AG09319 (cell line): ENCODE measurements around the gene FOXP1.

ENCODE experiments used
- DNase-seq: peaks from one replicate; pipeline ENCODE4 v3.0.0-alpha.2; 2010; ENCODE audit warnings: low read depth; ENCODE audit errors: extremely low read depth
- TF ChIP-seq, protein P1 (sequence below): IDR thresholded peaks from 2 replicates; pipeline ENCODE4 v1.5.1; 2011; ENCODE audit warnings: low read depth, mild to moderate bottlenecking, inconsistent platforms, low read length, moderate library complexity

The FOXP1 gene

DNA sequence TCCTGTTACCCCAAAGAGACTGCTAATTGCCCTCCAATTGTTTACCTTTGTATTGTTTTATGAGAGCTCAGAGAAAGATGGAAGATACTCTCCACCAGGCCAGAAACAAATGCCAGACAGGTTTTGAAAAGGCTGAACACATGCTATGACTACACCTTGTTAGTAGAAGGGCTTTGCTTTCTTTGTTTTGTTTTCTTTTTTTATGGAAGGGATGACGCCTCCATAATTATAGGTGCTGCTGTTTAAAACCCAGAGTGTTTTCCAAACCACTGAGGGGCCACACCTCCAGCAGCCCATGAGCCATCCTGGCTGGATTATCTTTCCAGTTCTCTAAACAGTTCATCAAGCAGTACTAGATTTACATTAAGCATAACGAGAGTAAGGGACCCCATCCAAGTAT lies 5.6 kb upstream of the FOXP1 start:
- no peak for DNase-seq
- TF ChIP-seq, protein P1, sequence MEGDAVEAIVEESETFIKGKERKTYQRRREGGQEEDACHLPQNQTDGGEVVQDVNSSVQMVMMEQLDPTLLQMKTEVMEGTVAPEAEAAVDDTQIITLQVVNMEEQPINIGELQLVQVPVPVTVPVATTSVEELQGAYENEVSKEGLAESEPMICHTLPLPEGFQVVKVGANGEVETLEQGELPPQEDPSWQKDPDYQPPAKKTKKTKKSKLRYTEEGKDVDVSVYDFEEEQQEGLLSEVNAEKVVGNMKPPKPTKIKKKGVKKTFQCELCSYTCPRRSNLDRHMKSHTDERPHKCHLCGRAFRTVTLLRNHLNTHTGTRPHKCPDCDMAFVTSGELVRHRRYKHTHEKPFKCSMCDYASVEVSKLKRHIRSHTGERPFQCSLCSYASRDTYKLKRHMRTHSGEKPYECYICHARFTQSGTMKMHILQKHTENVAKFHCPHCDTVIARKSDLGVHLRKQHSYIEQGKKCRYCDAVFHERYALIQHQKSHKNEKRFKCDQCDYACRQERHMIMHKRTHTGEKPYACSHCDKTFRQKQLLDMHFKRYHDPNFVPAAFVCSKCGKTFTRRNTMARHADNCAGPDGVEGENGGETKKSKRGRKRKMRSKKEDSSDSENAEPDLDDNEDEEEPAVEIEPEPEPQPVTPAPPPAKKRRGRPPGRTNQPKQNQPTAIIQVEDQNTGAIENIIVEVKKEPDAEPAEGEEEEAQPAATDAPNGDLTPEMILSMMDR, result no peak

DNA sequence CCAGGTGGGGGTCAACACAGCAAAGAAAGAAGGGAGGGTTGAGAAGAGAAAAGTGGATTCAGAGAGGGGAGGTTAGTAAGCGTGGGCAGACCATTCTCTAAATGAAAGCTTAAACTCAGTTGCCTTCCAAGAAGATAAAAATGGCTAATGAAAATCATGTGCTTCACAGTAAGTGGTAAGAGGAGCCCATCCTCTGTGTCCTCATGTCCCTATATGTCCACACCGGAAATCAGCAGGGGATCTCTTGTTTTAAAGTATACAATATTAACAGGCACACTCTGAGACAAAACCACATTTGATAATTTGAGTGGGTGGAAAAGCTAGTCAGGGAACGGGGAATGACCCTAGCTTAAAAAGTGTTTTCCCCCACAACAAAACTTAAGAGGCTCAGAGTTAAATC lies 4.4 kb upstream of the FOXP1 start:
- TF ChIP-seq, protein P1, result no peak
- no peak for DNase-seq

DNA sequence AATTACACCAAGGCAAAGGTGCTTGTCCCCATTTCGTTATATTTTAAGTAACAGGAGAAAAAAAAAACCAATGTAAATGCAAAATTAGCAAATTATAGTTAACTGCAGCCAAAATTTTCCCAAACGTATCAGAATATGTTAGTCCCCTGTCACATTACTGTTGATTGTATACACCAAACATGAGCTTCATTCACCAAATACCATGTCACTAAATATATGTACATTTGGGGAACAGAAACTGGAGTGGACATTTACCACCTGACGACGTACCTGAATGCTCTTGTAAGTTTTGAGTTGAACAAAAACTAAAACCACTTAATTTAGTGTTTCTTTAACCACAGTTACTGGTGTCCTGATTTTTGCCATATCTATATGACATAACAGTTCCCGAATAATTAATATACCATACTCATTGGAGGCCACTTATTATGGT lies 3.3 kb upstream of the FOXP1 start:
- no peak for DNase-seq
- TF ChIP-seq, protein P1, result no peak

DNA sequence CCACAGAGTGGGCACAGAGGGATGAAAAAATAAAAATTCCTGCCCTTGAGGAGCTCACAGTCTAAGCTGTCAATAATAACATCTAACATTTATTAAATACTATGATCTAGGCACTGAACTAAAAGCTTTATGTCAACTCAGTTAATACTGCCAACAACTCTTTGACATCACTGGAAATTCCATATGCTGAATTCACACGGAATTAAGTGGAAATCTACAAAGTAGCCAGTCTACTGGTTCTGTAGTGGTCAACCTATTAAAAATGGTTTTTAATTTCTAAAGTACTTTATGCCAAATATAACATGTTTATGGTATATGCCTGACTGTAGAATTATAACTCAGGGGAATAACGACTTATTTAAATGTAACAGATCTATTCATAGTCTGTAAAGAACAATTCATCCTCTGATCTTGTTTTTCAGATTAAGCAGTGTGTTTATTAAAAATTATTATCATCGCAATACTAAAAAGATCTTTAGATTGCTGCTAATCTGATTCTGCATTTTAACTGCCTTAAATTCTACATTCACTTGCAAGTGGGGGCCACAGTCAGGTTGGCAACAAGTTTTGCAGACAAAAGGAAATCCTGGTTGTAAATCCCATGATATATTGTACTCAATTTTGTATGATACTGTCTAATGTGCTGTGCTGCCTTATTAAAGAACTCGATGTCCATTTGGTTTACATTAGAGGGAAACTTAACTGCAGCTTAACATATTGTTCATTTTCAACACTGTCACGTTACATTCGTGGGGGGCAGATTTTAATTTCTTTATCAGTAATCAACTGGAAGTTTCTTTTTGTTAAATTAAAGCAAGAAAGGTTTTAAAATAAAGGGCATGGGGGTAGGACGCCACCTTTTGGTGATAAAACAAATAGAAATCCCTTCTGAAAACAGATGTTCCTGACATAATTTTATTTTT lies 2.6 kb upstream of the FOXP1 start:
- no peak for DNase-seq
- TF ChIP-seq, protein P1, result peak; percentile 61

DNA sequence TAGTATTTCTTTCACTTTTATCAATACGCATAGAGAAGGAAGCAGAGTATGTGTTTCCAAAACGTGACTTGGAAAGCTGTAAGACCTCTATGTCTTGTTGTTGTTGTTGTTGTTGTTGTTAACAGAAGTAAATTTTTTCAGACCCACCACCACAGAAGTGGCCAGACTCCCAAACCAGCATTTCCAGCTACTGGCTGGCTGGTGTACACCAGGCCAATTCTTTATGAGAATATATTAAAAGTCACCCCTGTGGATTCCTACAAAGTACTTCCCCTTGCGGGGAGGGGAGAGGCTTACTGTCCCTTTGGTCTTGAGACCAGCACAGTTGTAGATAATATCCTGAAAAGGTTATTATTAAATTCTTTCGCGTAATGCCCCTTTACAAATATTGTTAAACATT lies 1.6 kb upstream of the FOXP1 start:
- no peak for DNase-seq
- TF ChIP-seq, protein P1, result no peak

DNA sequence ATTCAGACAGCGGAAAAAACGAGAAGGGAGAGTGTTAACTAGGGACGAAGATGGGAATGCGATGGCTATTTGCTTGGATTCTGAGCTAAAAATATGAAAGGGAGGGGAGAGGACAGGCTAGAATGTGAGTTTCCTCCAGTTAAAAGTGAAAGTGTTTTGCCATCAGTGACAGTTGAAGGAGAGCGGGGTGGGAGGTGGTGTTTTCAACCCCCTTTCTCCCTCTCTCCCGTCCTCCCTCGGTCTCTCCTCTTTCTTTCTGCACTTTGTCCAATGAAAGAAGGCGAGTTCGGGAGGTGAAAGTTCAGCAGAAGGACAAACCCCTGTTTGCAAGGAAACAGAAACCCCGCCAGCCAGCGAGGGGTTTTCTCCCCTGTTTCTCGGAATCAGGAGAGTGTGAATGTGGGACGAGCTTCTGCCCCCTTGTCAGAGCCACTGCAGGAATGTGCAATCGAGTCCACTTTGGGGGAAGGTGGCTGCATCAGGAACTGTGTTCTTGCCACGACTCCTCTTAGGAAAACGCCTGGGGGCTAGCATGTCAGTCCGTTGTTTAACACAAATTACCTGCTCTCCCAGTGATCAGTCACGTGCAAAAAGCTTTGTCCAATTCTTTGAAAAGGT lies 975 bp upstream of the FOXP1 start:
- TF ChIP-seq, protein P1, result no peak
- DNase-seq, result no peak
